NT2/D1 (cell line): ENCODE data around the gene RRAGA.
A peak's percentile ranks its signal among the peaks of the same experiment; 100 is the strongest.

Experiments
- DNase-seq: peaks from one replicate; pipeline ENCODE4 v3.0.0-alpha.2; 2011; ENCODE audit warnings: low read depth, low spot score
- H3K27me3 ChIP-seq: 2 replicates; pipeline ENCODE4 v1.6.0; 2011; ENCODE audit warnings: mild to moderate bottlenecking; ENCODE audit not compliant: insufficient read length, insufficient read depth
- H3K36me3 ChIP-seq: 2 replicates; pipeline ENCODE4 v1.6.1; 2011; ENCODE audit warnings: mild to moderate bottlenecking, low read length, mixed read lengths; ENCODE audit not compliant: insufficient read depth, insufficient read length
- H3K4me1 ChIP-seq: 2 replicates; pipeline ENCODE4 v1.5.1; 2011; ENCODE audit not compliant: insufficient read depth, insufficient read length
- H3K4me3 ChIP-seq: 2 replicates; pipeline ENCODE4 v1.5.1; 2011; ENCODE audit warnings: low read depth; ENCODE audit not compliant: insufficient read length
- H3K9ac ChIP-seq: 2 replicates; pipeline ENCODE4 v1.6.0; 2011; ENCODE audit warnings: low read depth; ENCODE audit not compliant: insufficient read length
- H3K9me3 ChIP-seq: 2 replicates; pipeline ENCODE4 v1.5.1; 2011; ENCODE audit warnings: mild to moderate bottlenecking, low read length; ENCODE audit not compliant: insufficient read depth
- SUZ12 ChIP-seq: IDR thresholded peaks from 2 replicates; pipeline ENCODE4 v1.6.1; 2011; ENCODE audit not compliant: insufficient read length, insufficient read depth; ENCODE audit errors: extremely low read depth
- YY1 ChIP-seq: IDR thresholded peaks from 2 replicates; pipeline ENCODE4 v1.6.1; 2011; ENCODE audit not compliant: insufficient read length, insufficient read depth
- ZNF274 ChIP-seq: IDR thresholded peaks from 2 replicates; pipeline ENCODE4 v1.6.1; 2011; ENCODE audit warnings: mild to moderate bottlenecking, low read depth, low read length

Gene RRAGA

GRCh38 chr9:19049917-19050636 lies 850 bp downstream of the RRAGA start:
- Histone ChIP-seq H3K27me3 (no peaks in the 10 kb centered on the region), H3K4me1 (no peaks in the 10 kb centered on the region), H3K4me3 (peak overlapping the region; percentile 94), H3K36me3 (peaks cover 3% of the 10 kb centered on the region), H3K9me3 (no peaks in the 10 kb centered on the region), H3K9ac (peak overlapping the region; percentile 96)
- TF ChIP-seq SUZ12 (no peak), ZNF274 (no peak), YY1 (no peak)
- no peak for DNase-seq

GRCh38 chr9:19050637-19051591 lies 1.7 kb downstream of the RRAGA start:
- no peak for DNase-seq
- no peaks in the 10 kb centered on the region for H3K27me3 ChIP-seq
- no peaks in the 10 kb centered on the region for H3K9me3 ChIP-seq
- H3K36me3 ChIP-seq: peaks cover 8% of the 10 kb centered on the region
- H3K4me1 ChIP-seq: no peaks in the 10 kb centered on the region
- no peak overlapping the region for H3K9ac ChIP-seq
- TF ChIP-seq SUZ12 (no peak), ZNF274 (no peak), YY1 (no peak)
- peak overlapping the region; percentile 94 for H3K4me3 ChIP-seq

DNA sequence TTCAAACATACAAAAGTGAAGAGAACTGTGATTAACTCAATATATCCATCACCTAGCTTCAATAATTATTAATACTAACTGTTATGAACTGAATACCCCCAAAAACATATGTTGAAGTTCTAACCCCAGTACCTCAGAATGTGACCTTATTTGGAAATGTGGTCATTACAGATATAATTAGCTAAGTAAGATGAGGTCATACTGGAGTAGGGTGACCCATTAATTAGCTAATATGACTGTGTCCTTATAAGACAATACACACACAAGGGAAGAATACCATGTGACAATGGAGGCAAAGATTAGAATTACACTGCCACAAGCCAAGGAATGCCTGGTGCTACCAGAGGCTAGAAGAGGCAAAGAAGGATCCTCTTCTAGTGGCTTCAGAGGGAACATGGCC lies 7.8 kb downstream of the RRAGA start:
- Histone ChIP-seq H3K9me3 (no peaks in the 10 kb centered on the region), H3K4me1 (no peaks in the 10 kb centered on the region), H3K9ac (no peak overlapping the region), H3K4me3 (no peak overlapping the region), H3K36me3 (peaks cover 65% of the 10 kb centered on the region), H3K27me3 (no peaks in the 10 kb centered on the region)
- TF ChIP-seq SUZ12: no peak
- no peak for TF ChIP-seq YY1
- no peak for TF ChIP-seq ZNF274
- no peak for DNase-seq

- TF ChIP-seq ZNF274 (no peak), YY1 (no peak), SUZ12 (no peak)
- no peak for DNase-seq
- Histone ChIP-seq H3K4me3 (no peak overlapping the region), H3K9ac (no peak overlapping the region), H3K9me3 (no peaks in the 10 kb centered on the region), H3K36me3 (peaks cover 82% of the 10 kb centered on the region), H3K4me1 (no peaks in the 10 kb centered on the region), H3K27me3 (no peaks in the 10 kb centered on the region)
Measured at GRCh38 chr9:19074229-19074628, 25.0 kb downstream of the RRAGA start.

GRCh38 chr9:19074836-19075235 lies 25.6 kb downstream of the RRAGA start:
- Histone ChIP-seq H3K4me1 (no peaks in the 10 kb centered on the region), H3K4me3 (no peak overlapping the region), H3K9ac (no peak overlapping the region), H3K9me3 (no peaks in the 10 kb centered on the region), H3K36me3 (peaks cover 80% of the 10 kb centered on the region), H3K27me3 (no peaks in the 10 kb centered on the region)
- DNase-seq: no peak
- TF ChIP-seq SUZ12 (no peak), ZNF274 (no peak), YY1 (no peak)

- Histone ChIP-seq H3K27me3 (no peaks in the 10 kb centered on the region), H3K9me3 (no peaks in the 10 kb centered on the region), H3K9ac (no peak overlapping the region), H3K4me3 (no peak overlapping the region), H3K36me3 (peaks cover 82% of the 10 kb centered on the region), H3K4me1 (no peaks in the 10 kb centered on the region)
- no peak for DNase-seq
- TF ChIP-seq SUZ12: no peak
- no peak for TF ChIP-seq YY1
- no peak for TF ChIP-seq ZNF274
Measured at GRCh38 chr9:19085295-19085694, 36.1 kb downstream of the RRAGA start.
